ENCODE results near the gene MS4A12.

DNA sequence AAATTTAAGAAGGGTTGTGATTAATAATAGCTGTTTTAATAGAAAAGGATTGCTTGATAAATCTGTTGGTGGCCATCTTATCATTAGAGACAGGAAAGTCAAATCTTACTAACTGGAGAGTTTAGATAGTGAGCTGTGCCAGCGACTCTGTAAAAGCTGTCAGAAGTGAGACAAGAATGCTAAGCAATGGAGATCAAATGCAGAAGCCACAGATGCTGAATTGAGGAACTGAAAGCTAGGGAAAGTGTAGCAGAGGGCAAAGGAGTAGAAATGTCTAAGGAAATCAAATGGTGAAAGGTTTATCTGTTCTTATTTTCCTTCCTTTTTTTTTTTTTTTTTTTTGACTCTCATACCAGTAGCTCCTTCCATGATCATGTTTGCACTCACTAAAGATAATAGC, 36.4 kb downstream of the MS4A12 start:
- TF ChIP-seq, protein P1, sequence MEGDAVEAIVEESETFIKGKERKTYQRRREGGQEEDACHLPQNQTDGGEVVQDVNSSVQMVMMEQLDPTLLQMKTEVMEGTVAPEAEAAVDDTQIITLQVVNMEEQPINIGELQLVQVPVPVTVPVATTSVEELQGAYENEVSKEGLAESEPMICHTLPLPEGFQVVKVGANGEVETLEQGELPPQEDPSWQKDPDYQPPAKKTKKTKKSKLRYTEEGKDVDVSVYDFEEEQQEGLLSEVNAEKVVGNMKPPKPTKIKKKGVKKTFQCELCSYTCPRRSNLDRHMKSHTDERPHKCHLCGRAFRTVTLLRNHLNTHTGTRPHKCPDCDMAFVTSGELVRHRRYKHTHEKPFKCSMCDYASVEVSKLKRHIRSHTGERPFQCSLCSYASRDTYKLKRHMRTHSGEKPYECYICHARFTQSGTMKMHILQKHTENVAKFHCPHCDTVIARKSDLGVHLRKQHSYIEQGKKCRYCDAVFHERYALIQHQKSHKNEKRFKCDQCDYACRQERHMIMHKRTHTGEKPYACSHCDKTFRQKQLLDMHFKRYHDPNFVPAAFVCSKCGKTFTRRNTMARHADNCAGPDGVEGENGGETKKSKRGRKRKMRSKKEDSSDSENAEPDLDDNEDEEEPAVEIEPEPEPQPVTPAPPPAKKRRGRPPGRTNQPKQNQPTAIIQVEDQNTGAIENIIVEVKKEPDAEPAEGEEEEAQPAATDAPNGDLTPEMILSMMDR (conservative IDR thresholded peaks at IDR 0.05 in 1 of 2, IDR thresholded peaks at IDR 0.05 in 1 of 2; ENCODE audit: low read depth in 1 of 2, low read length in 2 of 2): no peak
- TF ChIP-seq EZH2 (IDR thresholded peaks at IDR 0.05; ENCODE audit: low read length, missing control alignments): no peak
